ENCODE results near the gene CDH13. TPM values are rescaled to one million over a fixed set of nuclear protein-coding genes. Genes with fewer than 3 reads are reported as not detected.

CDH13 gene
- total and polyA plus RNA-seq, 2 donors (not counting 3 experiments of a cell fraction or from before 2014, with no cell fraction given) = 96.6 to 124 TPM

GRCh38 chr16:83606486-83607030 lies 979.8 kb downstream of the CDH13 start:
- intact Hi-C loops (cut with micrococcal nuclease) (no loop called here), dilution Hi-C loops (cut with MboI; ENCODE audit: extremely low pct_ligation_motif_present, low sequenced_read_pairs) (no loop called here)
- Histone ChIP-seq H3K36me3 (ENCODE audit: control insufficient read depth in 2 of 2, extremely low read depth in 1 of 2, insufficient read depth in 2 of 2, low read length in 2 of 2) (no peaks in the 10 kb centered on the region), H2AFZ (ENCODE audit: low read depth, low read length) (no peak overlapping the region), H3K9me1 (replicated peaks; ENCODE audit: control insufficient read depth, extremely low read depth, insufficient read depth, low read length) (no peaks in the 10 kb centered on the region), H3K4me3 (replicated peaks in 1 of 3; ENCODE audit: insufficient read depth in 1 of 3, low read depth in 1 of 3, low read length in 3 of 3) (no peak overlapping the region), H3K27ac (ENCODE audit: insufficient read depth, low read depth, low read length) (no peak overlapping the region), H3K79me2 (ENCODE audit: control insufficient read depth, insufficient read depth, low read length) (no peaks in the 10 kb centered on the region), H3K4me1 (ENCODE audit: control insufficient read depth, extremely low read depth, insufficient read depth, low read length) (peaks cover 10% of the 10 kb centered on the region), H3K27me3 (ENCODE audit: control insufficient read depth in 2 of 2, insufficient read depth in 2 of 2, low read length in 2 of 2) (no peaks in the 10 kb centered on the region), H4K20me1 (replicated peaks; ENCODE audit: control insufficient read depth, extremely low read depth, insufficient read depth, low read length) (no peaks in the 10 kb centered on the region), H3K9ac (replicated peaks; ENCODE audit: extremely low read depth, insufficient read depth, low read length) (no peak overlapping the region), H3K4me2 (ENCODE audit: insufficient read depth, low read length) (no peak overlapping the region), H3K9me3 (replicated peaks; ENCODE audit: control insufficient read depth, insufficient read depth, low read length) (no peaks in the 10 kb centered on the region)
- CTCF ChIA-PET = no interaction called here
- DNase-seq (ENCODE audit: low read depth, low spot score) (no peak), FAIRE-seq (no peak)
- POLR2A ChIA-PET = no interaction called here
- TF ChIP-seq MAX (IDR thresholded peaks at IDR 0.05; ENCODE audit: insufficient read depth, insufficient read length) (no peak), CTCF (IDR thresholded peaks at IDR 0.05; ENCODE audit: extremely low read depth in 1 of 2, insufficient read depth in 1 of 2, low read depth in 1 of 2, low read length in 2 of 2) (no peak), POLR2A (IDR thresholded peaks at IDR 0.05; ENCODE audit: low read depth, low read length) (no peak), MYC (IDR thresholded peaks at IDR 0.05; ENCODE audit: low read depth, low read length) (no peak), GATA2 (IDR thresholded peaks at IDR 0.05; ENCODE audit: insufficient read depth, insufficient read length, low read depth, low read length) (no peak), POLR2AphosphoS5 (IDR thresholded peaks at IDR 0.05; ENCODE audit: insufficient read depth, low read depth, low read length) (no peak), FOS (IDR thresholded peaks at IDR 0.05; ENCODE audit: borderline replicate concordance, insufficient read depth, low read length) (no peak), JUN (IDR thresholded peaks at IDR 0.05; ENCODE audit: borderline replicate concordance, insufficient read depth, insufficient read length, low read depth) (no peak), EZH2 (IDR thresholded peaks at IDR 0.05; ENCODE audit: borderline replicate concordance, low read depth, low read length, severe bottlenecking) (no peak)
- no TSS peak for BruUV-seq (replicated peaks)

Measured in endothelial cell of umbilical vein (primary cell).